HCT116 (cell line): ENCODE measurements around the gene MTG1. TPM values are rescaled to one million over a fixed set of nuclear protein-coding genes. Genes with fewer than 3 reads are reported as not detected.

ENCODE experiments used
- ATAC-seq: fragments of 200-7000 bp; cut with Tn5 transposase; 2 replicates; pipeline ENCODE4 v1.9.1; 2020; ENCODE audit warnings: mild to moderate bottlenecking, moderate library complexity
- BruUV-seq: library from RNA; stranded (reverse); fragments of 400-500 nt; replicated peaks from 2 replicates; lab custom pipeline; 2021; lab: Mats Ljungman, UMichigan
- CTCF ChIA-PET: fragments of 300-600 bp; sonication (Branson Sonifier 250); formaldehyde crosslinking; loops from one replicate; lab custom pipeline; 2021; ENCODE audit warnings: antibody characterized with exemption; lab: Charles Lee
- POLR2A ChIA-PET: fragments of 300-600, 350-600 bp; sonication (Branson Sonifier 250); formaldehyde crosslinking; loops from one replicate; lab custom pipeline; 2021; ENCODE audit warnings: antibody characterized with exemption; lab: Charles Lee
- RAD21 ChIA-PET, 2 experiments: fragments of 300-600 bp; sonication (Branson Sonifier 250); formaldehyde crosslinking; loops; one replicate each; lab custom pipeline; 2023; ENCODE audit warnings: low total read pairs in 2 of 2; ENCODE audit not compliant: uncharacterized antibody in 2 of 2, unreplicated experiment in 2 of 2, low non-redundant PET in 1 of 2; lab: Charles Lee
- DNase-seq: peaks from one replicate; pipeline ENCODE4 v3.0.0-alpha.2; 2010; ENCODE audit warnings: low read depth, low spot score
- H2AFZ ChIP-seq: fragments of 200-600 bp; shearing (Covaris generic), sonication (generic); 2 replicates; pipeline ENCODE4 v1.6.1; 2017; ENCODE audit warnings: low read depth, mixed run types, mixed read lengths, antibody characterized with exemption, low read length; ENCODE audit not compliant: poor library complexity, severe bottlenecking
- H3K27ac ChIP-seq: 2 replicates; pipeline ENCODE4 v1.5.1; 2012; ENCODE audit warnings: low read depth, low read length
- H3K27me3 ChIP-seq: fragments of 200-600 bp; sonication (generic); 2 replicates; pipeline ENCODE4 v1.6.1; 2016; ENCODE audit warnings: mixed run types, low read length, mixed read lengths; ENCODE audit not compliant: insufficient read depth
- H3K36me3 ChIP-seq, 2 experiments: fragments of 200-500 bp in 1 of 2; fragments of 200-600 bp in 1 of 2; sonication (Bioruptor generic) in 1 of 2; sonication (generic) in 1 of 2; 2 replicates each; pipeline versions ENCODE4 v1.5.1 to v1.6.1; 2014 to 2016; ENCODE audit warnings: low read length in 2 of 2, inconsistent platforms in 1 of 2, mixed read lengths in 1 of 2, mixed run types in 1 of 2; ENCODE audit not compliant: insufficient read depth in 2 of 2, control insufficient read depth in 1 of 2
- H3K4me1 ChIP-seq, 2 experiments: fragments of 200-600 bp in 1 of 2; sonication (generic) in 1 of 2; 2 replicates each; pipeline versions ENCODE4 v1.5.1 to v1.6.1; 2012 to 2017; ENCODE audit warnings: low read length in 2 of 2, inconsistent platforms in 1 of 2, mild to moderate bottlenecking in 1 of 2, mixed read lengths in 1 of 2, mixed run types in 1 of 2, moderate library complexity in 1 of 2; ENCODE audit not compliant: insufficient read depth in 2 of 2, control insufficient read depth in 1 of 2
- H3K4me2 ChIP-seq: fragments of 200-600 bp; sonication (generic); 2 replicates; pipeline ENCODE4 v1.6.1; 2017; ENCODE audit warnings: mixed run types, low read length, mixed read lengths
- H3K4me3 ChIP-seq, 2 experiments: fragments of 200-600 bp in 1 of 2; sonication (generic) in 1 of 2; replicated peaks in 1 of 2; 2 replicates each; pipeline ENCODE4 v1.5.1; 2011 to 2016; ENCODE audit warnings: low read length in 2 of 2, control low read depth in 1 of 2, low read depth in 1 of 2, mild to moderate bottlenecking in 1 of 2, mixed read lengths in 1 of 2, mixed run types in 1 of 2
- H3K79me2 ChIP-seq: fragments of 200-600 bp; sonication (generic); 2 replicates; pipeline ENCODE4 v1.6.1; 2017; ENCODE audit warnings: mild to moderate bottlenecking, mixed run types, low read length, moderate library complexity, mixed read lengths; ENCODE audit not compliant: insufficient read depth
- H3K9ac ChIP-seq: fragments of 200-600 bp; sonication (generic); 2 replicates; pipeline ENCODE4 v1.6.1; 2016; ENCODE audit warnings: low read length, mixed read lengths
- H3K9me2 ChIP-seq: fragments of 200-600 bp; sonication (generic), shearing (Covaris generic); 2 replicates; pipeline ENCODE4 v1.6.1; 2017; ENCODE audit warnings: mixed run types, mild to moderate bottlenecking, moderate library complexity; ENCODE audit not compliant: insufficient read depth
- H3K9me3 ChIP-seq, 2 experiments: fragments of 200-500 bp in 1 of 2; fragments of 200-600 bp in 1 of 2; sonication (Bioruptor generic) in 1 of 2; sonication (generic) in 1 of 2; 2 replicates each; pipeline ENCODE4 v1.6.1; 2014 to 2017; ENCODE audit warnings: low read length in 2 of 2, mixed read lengths in 2 of 2, inconsistent platforms in 1 of 2, low read depth in 1 of 2, mild to moderate bottlenecking in 1 of 2, mixed run types in 1 of 2, moderate library complexity in 1 of 2; ENCODE audit not compliant: control insufficient read depth in 1 of 2, insufficient read depth in 1 of 2
- H4K20me1 ChIP-seq: fragments of 200-600 bp; sonication (generic), shearing (Covaris generic); 2 replicates; pipeline ENCODE4 v1.6.1; 2017; ENCODE audit warnings: mixed run types, mild to moderate bottlenecking, moderate library complexity; ENCODE audit not compliant: insufficient read depth
- CBX3 ChIP-seq: IDR thresholded peaks from 2 replicates; pipeline ENCODE4 v1.6.1; 2012; ENCODE audit warnings: low read depth
- CEBPB ChIP-seq: IDR thresholded peaks from 2 replicates; pipeline ENCODE4 v1.6.1; 2012; ENCODE audit warnings: low read depth
- EGR1 ChIP-seq: IDR thresholded peaks from 2 replicates; pipeline ENCODE4 v1.6.1; 2012; ENCODE audit warnings: low read depth
- ELF1 ChIP-seq: IDR thresholded peaks from 2 replicates; pipeline ENCODE4 v1.6.1; 2012; ENCODE audit warnings: low read depth, borderline replicate concordance
- EZH2 ChIP-seq: fragments of 200-600 bp; sonication (generic); IDR thresholded peaks from 2 replicates; pipeline ENCODE4 v1.6.1; 2017; ENCODE audit warnings: antibody characterized with exemption, mixed run types
- EZH2phosphoT487 ChIP-seq: fragments of 200-600 bp; IDR thresholded peaks from 2 replicates; pipeline ENCODE4 v1.6.1; 2018; ENCODE audit warnings: antibody characterized with exemption, borderline replicate concordance
- FOSL1 ChIP-seq: IDR thresholded peaks from 2 replicates; pipeline ENCODE4 v1.6.1; 2012; ENCODE audit warnings: low read depth
- JUND ChIP-seq: IDR thresholded peaks from 2 replicates; pipeline ENCODE4 v1.6.1; 2012
- MAX ChIP-seq: IDR thresholded peaks from 2 replicates; pipeline ENCODE4 v1.6.1; 2012
- POLR2A ChIP-seq: IDR thresholded peaks from 2 replicates; pipeline ENCODE4 v1.7.0; 2011; ENCODE audit warnings: borderline replicate concordance; ENCODE audit not compliant: insufficient read depth, insufficient read length; ENCODE audit errors: extremely low read depth
- RAD21 ChIP-seq: IDR thresholded peaks from 2 replicates; pipeline ENCODE4 v1.6.1; 2012; ENCODE audit warnings: low read depth, mild to moderate bottlenecking
- SIN3A ChIP-seq: IDR thresholded peaks from 2 replicates; pipeline ENCODE4 v1.6.1; 2012; ENCODE audit warnings: low read depth
- SP1 ChIP-seq: IDR thresholded peaks from 2 replicates; pipeline ENCODE4 v1.6.1; 2012; ENCODE audit warnings: low read depth
- SRF ChIP-seq: IDR thresholded peaks from 2 replicates; pipeline ENCODE4 v1.6.1; 2012; ENCODE audit warnings: low read depth
- YY1 ChIP-seq: IDR thresholded peaks from 2 replicates; pipeline ENCODE4 v1.6.1; 2011; ENCODE audit warnings: low read length, low read depth, moderate library complexity, mild to moderate bottlenecking; ENCODE audit not compliant: insufficient replicate concordance; ENCODE audit errors: extremely low read depth
- ZFX ChIP-seq: fragments of 450-650 bp; IDR thresholded peaks from 2 replicates; pipeline ENCODE4 v1.6.1; 2017
- ZNF274 ChIP-seq: fragments of 200-500 bp; sonication (Bioruptor generic); IDR thresholded peaks from 2 replicates; pipeline ENCODE4 v1.6.1; 2014; ENCODE audit warnings: mild to moderate bottlenecking, low read depth, low read length, inconsistent platforms
- intact Hi-C: fragments of 100-400 bp; cut with micrococcal nuclease; formaldehyde crosslinking; loops from 2 replicates; pipeline ENCODE4 v1.10.0; 2022
- total RNA-seq: library from RNA; stranded (reverse); gene quantifications from one replicate; pipeline ENCODE4 v1.2.1, GENCODE V29; 2021; ENCODE audit not compliant: unreplicated experiment
- TF ChIP-seq, protein P1 (sequence below): IDR thresholded peaks from 2 replicates; pipeline ENCODE4 v1.6.1; 2011; ENCODE audit warnings: mild to moderate bottlenecking, low read length, moderate library complexity; ENCODE audit not compliant: insufficient replicate concordance; ENCODE audit errors: extremely low read depth

The MTG1 gene
- total RNA-seq, 1 experiment from 2014 or later, result 23.1 TPM

DNA sequence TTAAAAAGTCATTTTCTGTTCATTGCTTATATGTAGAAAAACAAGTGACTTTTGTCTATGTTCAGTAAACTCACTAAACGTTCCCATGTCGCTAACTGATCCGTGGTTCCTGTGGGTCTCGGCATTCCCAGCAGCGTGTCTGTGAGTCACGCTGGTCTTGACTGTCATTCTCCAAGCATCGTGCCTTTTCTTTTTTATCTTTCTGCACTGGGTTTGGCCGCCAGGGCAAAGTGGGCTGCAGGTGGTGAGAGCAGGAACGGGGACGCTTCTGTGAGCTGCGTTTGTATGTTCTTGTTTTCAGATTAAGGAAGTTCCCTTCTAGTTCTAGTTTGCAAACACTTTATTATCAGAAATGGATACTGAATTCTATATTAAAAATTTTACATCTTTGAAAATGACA, 53.0 kb downstream of the MTG1 start:
- no peaks in the 10 kb centered on the region for H4K20me1 ChIP-seq
- TF ChIP-seq ZNF274 (no peak), FOSL1 (no peak), YY1 (no peak), SRF (no peak)
- TF ChIP-seq, protein P1, sequence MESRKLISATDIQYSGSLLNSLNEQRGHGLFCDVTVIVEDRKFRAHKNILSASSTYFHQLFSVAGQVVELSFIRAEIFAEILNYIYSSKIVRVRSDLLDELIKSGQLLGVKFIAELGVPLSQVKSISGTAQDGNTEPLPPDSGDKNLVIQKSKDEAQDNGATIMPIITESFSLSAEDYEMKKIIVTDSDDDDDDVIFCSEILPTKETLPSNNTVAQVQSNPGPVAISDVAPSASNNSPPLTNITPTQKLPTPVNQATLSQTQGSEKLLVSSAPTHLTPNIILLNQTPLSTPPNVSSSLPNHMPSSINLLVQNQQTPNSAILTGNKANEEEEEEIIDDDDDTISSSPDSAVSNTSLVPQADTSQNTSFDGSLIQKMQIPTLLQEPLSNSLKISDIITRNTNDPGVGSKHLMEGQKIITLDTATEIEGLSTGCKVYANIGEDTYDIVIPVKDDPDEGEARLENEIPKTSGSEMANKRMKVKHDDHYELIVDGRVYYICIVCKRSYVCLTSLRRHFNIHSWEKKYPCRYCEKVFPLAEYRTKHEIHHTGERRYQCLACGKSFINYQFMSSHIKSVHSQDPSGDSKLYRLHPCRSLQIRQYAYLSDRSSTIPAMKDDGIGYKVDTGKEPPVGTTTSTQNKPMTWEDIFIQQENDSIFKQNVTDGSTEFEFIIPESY, result no peak
- no peak for DNase-seq
- RAD21 ChIA-PET, result no interaction called here
- no peaks in the 10 kb centered on the region for H3K4me1 ChIP-seq
- ATAC-seq, result no peak
- BruUV-seq, result no TSS peak
- no peak overlapping the region for H3K4me2 ChIP-seq
- H3K9me3 ChIP-seq, result peaks cover 0 to 3% of the 10 kb centered on the region in 2 experiments; a peak in 1 of 4 replicates
- CTCF ChIA-PET, result no interaction called here
- POLR2A ChIA-PET, result no interaction called here
- H3K79me2 ChIP-seq, result no peaks in the 10 kb centered on the region
- no peak overlapping the region for H2AFZ ChIP-seq
- intact Hi-C loops, result no loop called here
- no peaks in the 10 kb centered on the region for H3K27me3 ChIP-seq
- H3K9me2 ChIP-seq, result no peaks in the 10 kb centered on the region
- no peaks in the 10 kb centered on the region for H3K36me3 ChIP-seq
- H3K27ac ChIP-seq, result no peak overlapping the region
- no peak overlapping the region for H3K4me3 ChIP-seq
- H3K9ac ChIP-seq, result no peak overlapping the region

- RAD21 ChIA-PET, result no interaction called here
- TF ChIP-seq EGR1, result no peak
- no peak for TF ChIP-seq RAD21
- no peak for TF ChIP-seq SP1
- no peak for TF ChIP-seq EZH2
- TF ChIP-seq JUND, result no peak
- TF ChIP-seq MAX, result no peak
- no peak for TF ChIP-seq EZH2phosphoT487
- TF ChIP-seq, protein P1, result no peak
- no peak for TF ChIP-seq SIN3A
- TF ChIP-seq CBX3, result no peak
- no peak for TF ChIP-seq POLR2A
- TF ChIP-seq ELF1, result no peak
- TF ChIP-seq YY1, result no peak
- no peak for TF ChIP-seq ZFX
- no peak for TF ChIP-seq CEBPB
- no peaks in the 10 kb centered on the region for H3K79me2 ChIP-seq
These were observed 54.2 kb downstream of the MTG1 start for GRCh38 chr10:133448120-133448519.

More at GRCh38 chr10:133448120-133448519, 54.2 kb downstream of the MTG1 start:
- no peak for ATAC-seq
- Histone ChIP-seq H3K4me1 (no peaks in the 10 kb centered on the region), H3K27ac (no peak overlapping the region), H4K20me1 (no peaks in the 10 kb centered on the region), H3K9ac (no peak overlapping the region), H3K4me3 (no peak overlapping the region), H3K36me3 (no peaks in the 10 kb centered on the region), H3K9me3 (peaks cover 0 to 3% of the 10 kb centered on the region in 2 experiments; a peak in 1 of 4 replicates), H3K9me2 (no peaks in the 10 kb centered on the region), H2AFZ (no peak overlapping the region), H3K4me2 (no peak overlapping the region), H3K27me3 (no peaks in the 10 kb centered on the region)
- intact Hi-C loops, result no loop called here
- no peak for DNase-seq
- POLR2A ChIA-PET, result no interaction called here
- CTCF ChIA-PET, result no interaction called here
- BruUV-seq, result no TSS peak
